Peyer's patch (tissue), 4 donors: ENCODE data around the gene MAPK10.

Experiments
- CTCF ChIP-seq, 6 experiments: fragments of 450-650 bp in 4 of 6; fragments of 200-600 bp in 2 of 6; sonication (generic) in 1 of 6; IDR thresholded peaks; one replicate each; pipeline ENCODE4 v1.5.1; 2017 to 2019; ENCODE audit warnings: antibody characterized with exemption in 6 of 6, mild to moderate bottlenecking in 3 of 6, moderate library complexity in 1 of 6
- POLR2A ChIP-seq, 2 donors: fragments of 450-650 bp; IDR thresholded peaks; one replicate each; pipeline ENCODE4 v1.5.1; 2017; ENCODE audit warnings: antibody characterized with exemption in 2 of 2, mild to moderate bottlenecking in 2 of 2, moderate library complexity in 2 of 2

- TF ChIP-seq CTCF (IDR thresholded peaks at IDR 0.05) (no peak), POLR2A (IDR thresholded peaks at IDR 0.05) (no peak)
These were observed 407.3 kb downstream of the MAPK10 start for GRCh38 chr4:85952528-85952927.
